BLaER1 (cell line): ENCODE data around the gene C19orf12.

Source experiments
- H3K27ac ChIP-seq: shearing (Covaris generic); formaldehyde crosslinking; 2 replicates; pipeline ENCODE4 v1.8.1; 2022
- H3K27me3 ChIP-seq: shearing (Covaris generic); formaldehyde crosslinking; 2 replicates; pipeline ENCODE4 v1.8.1; 2022
- H3K36me3 ChIP-seq: shearing (Covaris generic); formaldehyde crosslinking; 2 replicates; pipeline ENCODE4 v1.8.1; 2022
- H3K4me1 ChIP-seq: shearing (Covaris generic); formaldehyde crosslinking; 2 replicates; pipeline ENCODE4 v1.8.1; 2022
- H3K4me2 ChIP-seq: shearing (Covaris generic); formaldehyde crosslinking; 2 replicates; pipeline ENCODE4 v1.8.1; 2022
- H3K4me3 ChIP-seq: shearing (Covaris generic); formaldehyde crosslinking; 2 replicates; pipeline ENCODE4 v1.8.1; 2022
- H3K9ac ChIP-seq: shearing (Covaris generic); formaldehyde crosslinking; 2 replicates; pipeline ENCODE4 v1.8.1; 2022
- H3K9me3 ChIP-seq: shearing (Covaris generic); formaldehyde crosslinking; 2 replicates; pipeline ENCODE4 v1.8.1; 2022
- H4K20me1 ChIP-seq: shearing (Covaris generic); formaldehyde crosslinking; 2 replicates; pipeline ENCODE4 v1.8.1; 2022
- Cebpa-rat ChIP-seq: shearing (Covaris generic); IDR thresholded peaks from 2 replicates; pipeline ENCODE4 v1.8.1; 2022

Gene C19orf12

DNA sequence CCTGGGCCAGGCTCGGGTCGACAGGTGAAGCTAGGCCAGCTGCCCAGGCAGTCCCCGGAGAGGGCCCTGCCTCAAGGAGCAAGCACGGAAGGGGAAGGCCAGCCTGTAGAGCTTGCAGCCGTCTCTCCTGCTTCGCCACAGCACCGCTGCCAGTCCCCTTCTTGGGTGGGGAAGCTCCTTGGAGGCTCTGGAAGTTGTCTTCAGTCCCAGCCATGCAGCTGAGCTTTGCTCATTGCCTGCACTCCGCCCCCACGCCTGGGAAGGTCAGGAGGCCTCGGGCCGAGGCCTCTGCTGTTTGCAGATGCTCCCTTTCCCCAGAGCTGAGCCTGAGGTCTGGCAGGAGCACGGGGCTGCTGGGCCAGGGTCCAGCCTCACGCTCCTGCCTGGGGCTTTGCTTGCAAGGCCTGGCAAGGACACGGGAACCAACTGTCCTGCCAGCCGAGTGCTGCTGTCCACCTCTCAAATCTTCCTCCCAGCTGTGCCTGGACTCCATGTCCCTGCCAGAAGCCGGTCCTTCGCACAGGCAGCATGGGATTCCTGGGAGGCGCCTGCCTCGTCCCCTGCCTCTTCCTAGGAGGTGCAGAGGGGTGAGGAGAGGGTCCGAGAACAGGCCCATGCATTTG, 36.5 kb downstream of the C19orf12 start:
- H3K4me1 ChIP-seq, result peaks cover 89% of the 10 kb centered on the region
- peaks cover 32% of the 10 kb centered on the region; the same call in 1 of the 2 replicates for H4K20me1 ChIP-seq
- H3K27ac ChIP-seq, result no peak overlapping the region
- no peak overlapping the region for H3K4me3 ChIP-seq
- no peaks in the 10 kb centered on the region for H3K9me3 ChIP-seq
- no peaks in the 10 kb centered on the region for H3K27me3 ChIP-seq
- no peak for TF ChIP-seq Cebpa-rat
- peak overlapping the region; percentile 76 for H3K4me2 ChIP-seq
- peaks cover 22% of the 10 kb centered on the region for H3K36me3 ChIP-seq
- H3K9ac ChIP-seq, result no peak overlapping the region

DNA sequence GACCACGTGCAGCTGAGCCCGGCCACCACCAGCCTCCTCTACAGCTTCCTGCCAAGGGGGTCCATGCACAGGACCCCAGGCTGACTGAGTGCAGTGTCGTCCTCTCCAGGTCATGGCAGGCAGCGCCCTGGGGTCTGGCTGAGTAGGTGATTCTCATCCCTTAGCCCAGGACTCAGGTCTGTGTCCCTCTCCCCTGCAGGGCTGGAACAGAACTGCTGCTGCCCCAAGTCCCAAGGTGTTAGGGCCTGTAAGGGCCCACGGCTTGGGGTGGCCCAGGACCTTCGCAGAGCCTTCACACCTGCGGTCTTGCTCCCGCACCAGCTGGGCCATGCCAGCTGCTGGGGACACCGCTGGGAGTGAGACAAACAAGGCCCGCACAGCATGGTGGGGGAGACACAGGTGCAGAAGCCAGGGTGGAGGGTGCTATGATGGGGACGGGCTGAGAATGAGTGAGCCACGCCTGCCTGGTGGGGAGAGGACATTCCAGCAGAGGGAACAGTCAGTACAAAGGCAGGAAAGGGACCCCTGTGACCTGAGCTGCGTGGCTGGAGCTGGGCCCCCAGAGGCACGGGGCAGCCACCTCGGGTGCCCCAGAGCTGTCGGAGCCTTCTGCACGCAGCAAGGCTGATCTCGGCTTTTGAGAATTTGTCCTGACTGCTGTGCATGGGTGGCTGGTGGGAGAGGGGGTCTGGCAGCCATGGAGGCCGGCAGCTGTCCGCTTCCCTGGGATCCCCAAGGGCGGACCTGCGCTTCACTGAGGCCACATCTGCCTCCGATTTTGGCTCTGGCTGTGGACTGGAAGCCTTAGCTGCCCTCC, 37.9 kb downstream of the C19orf12 start:
- H3K36me3 ChIP-seq, result peaks cover 22% of the 10 kb centered on the region
- no peak overlapping the region for H3K4me3 ChIP-seq
- H3K4me1 ChIP-seq, result peaks cover 92% of the 10 kb centered on the region
- no peak for TF ChIP-seq Cebpa-rat
- peak overlapping the region; percentile 76 for H3K4me2 ChIP-seq
- no peak overlapping the region for H3K9ac ChIP-seq
- peaks cover 38% of the 10 kb centered on the region; the same call in 1 of the 2 replicates for H4K20me1 ChIP-seq
- peak overlapping the region; percentile 14; the same call in 1 of the 2 replicates for H3K27ac ChIP-seq
- no peaks in the 10 kb centered on the region for H3K27me3 ChIP-seq
- no peaks in the 10 kb centered on the region for H3K9me3 ChIP-seq

DNA sequence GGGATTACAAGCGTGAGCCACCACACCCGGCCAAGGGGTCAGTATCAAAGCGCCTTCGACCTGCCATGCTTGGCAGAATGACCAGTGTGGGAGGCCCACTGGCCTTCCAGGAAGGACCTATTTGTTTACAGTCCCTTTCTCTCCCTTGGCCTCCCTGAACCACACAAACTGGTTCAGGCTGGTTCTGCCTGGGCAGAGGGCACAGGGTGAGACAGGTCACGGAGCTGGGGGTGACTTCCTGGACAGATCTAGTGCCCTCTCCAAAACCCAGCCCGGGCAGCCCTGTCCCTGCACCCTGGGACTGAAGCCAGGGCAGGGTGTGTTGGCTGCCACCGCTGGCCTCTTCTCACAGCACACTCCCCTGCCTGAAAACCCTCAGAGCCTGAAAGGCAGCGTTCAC, 38.5 kb downstream of the C19orf12 start:
- TF ChIP-seq Cebpa-rat, result no peak
- no peak overlapping the region for H3K4me3 ChIP-seq

DNA sequence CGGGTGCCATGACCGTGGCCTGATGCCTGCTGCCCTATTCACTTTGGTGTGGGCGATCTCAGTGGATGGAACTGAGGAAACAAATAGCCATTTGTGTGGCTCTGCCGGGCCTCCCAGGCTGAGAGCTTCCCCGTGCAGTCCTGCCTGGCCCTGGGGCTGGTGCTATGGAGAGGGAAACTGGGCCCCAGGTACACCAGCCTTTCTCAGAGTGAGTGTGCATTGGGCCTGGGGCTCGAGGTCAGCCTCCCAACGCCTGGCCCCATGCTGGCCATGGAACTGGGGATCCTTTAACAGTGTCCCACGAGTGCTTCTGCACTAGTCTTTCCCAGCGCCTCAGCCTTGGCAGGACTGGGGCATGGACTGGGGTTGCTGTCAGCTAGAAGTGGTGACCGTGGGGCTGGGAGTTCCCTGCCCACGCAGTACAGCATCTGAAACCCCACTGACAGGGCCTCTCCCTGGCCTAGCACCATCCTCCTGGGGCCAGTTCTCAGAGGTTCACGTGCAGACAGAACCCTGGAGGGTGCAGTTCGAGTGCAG, 39.3 kb downstream of the C19orf12 start:
- no peak overlapping the region for H3K4me3 ChIP-seq
- 0 out of 2 replicates have a peak overlapping the region, but pooled peaks have one; percentile 2 for H3K4me2 ChIP-seq
- H4K20me1 ChIP-seq, result peaks cover 30% of the 10 kb centered on the region; the same call in 1 of the 2 replicates
- H3K4me1 ChIP-seq, result peaks cover 88% of the 10 kb centered on the region
- H3K9ac ChIP-seq, result no peak overlapping the region
- peaks cover 22% of the 10 kb centered on the region for H3K36me3 ChIP-seq
- H3K9me3 ChIP-seq, result no peaks in the 10 kb centered on the region
- no peak for TF ChIP-seq Cebpa-rat
- no peaks in the 10 kb centered on the region for H3K27me3 ChIP-seq
- H3K27ac ChIP-seq, result no peak overlapping the region

More for the DNA sequence above, 38.5 kb downstream of the C19orf12 start:
- H3K9me3 ChIP-seq, result no peaks in the 10 kb centered on the region
- no peak overlapping the region for H3K9ac ChIP-seq
- H3K36me3 ChIP-seq, result peaks cover 22% of the 10 kb centered on the region
- peaks cover 92% of the 10 kb centered on the region for H3K4me1 ChIP-seq
- peak overlapping the region; percentile 14; the same call in 1 of the 2 replicates for H3K27ac ChIP-seq
- H3K4me2 ChIP-seq, result peak overlapping the region; percentile 76
- peaks cover 38% of the 10 kb centered on the region; the same call in 1 of the 2 replicates for H4K20me1 ChIP-seq
- H3K27me3 ChIP-seq, result no peaks in the 10 kb centered on the region

DNA sequence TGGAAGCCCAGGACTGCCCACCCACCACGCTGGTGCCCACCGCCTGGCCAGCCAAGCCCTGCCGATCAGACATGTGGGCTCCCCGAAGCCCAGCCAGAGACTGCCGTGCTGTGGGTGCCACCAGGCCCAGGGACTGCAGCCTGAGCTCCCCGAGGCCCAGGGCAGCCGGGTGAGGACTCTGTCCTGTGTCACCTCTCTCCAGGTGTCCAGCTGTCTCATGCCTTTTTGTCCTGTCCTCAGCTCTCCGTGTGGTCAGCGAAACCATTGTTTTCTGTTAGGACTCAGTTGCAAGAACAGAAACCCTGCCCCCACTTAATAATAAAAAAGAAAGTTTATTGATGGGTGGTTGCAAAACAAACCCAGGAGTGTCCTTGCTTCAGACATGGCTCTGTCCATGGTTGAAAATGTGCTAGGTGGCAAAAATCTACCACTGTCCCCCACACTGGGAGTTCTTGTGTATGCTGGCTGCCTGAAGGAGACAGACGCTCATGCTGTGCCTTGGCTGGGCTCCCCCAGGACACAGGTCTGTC, 39.9 kb downstream of the C19orf12 start:
- no peak overlapping the region for H3K9ac ChIP-seq
- H3K4me2 ChIP-seq, result no peak overlapping the region
- peaks cover 83% of the 10 kb centered on the region for H3K4me1 ChIP-seq
- H3K9me3 ChIP-seq, result no peaks in the 10 kb centered on the region
- 0 out of 2 replicates have a peak, but pooled peaks cover 29% of the 10 kb centered on the region for H4K20me1 ChIP-seq
- H3K27me3 ChIP-seq, result no peaks in the 10 kb centered on the region
- H3K4me3 ChIP-seq, result no peak overlapping the region
- peaks cover 22% of the 10 kb centered on the region for H3K36me3 ChIP-seq
- H3K27ac ChIP-seq, result no peak overlapping the region
- no peak for TF ChIP-seq Cebpa-rat

DNA sequence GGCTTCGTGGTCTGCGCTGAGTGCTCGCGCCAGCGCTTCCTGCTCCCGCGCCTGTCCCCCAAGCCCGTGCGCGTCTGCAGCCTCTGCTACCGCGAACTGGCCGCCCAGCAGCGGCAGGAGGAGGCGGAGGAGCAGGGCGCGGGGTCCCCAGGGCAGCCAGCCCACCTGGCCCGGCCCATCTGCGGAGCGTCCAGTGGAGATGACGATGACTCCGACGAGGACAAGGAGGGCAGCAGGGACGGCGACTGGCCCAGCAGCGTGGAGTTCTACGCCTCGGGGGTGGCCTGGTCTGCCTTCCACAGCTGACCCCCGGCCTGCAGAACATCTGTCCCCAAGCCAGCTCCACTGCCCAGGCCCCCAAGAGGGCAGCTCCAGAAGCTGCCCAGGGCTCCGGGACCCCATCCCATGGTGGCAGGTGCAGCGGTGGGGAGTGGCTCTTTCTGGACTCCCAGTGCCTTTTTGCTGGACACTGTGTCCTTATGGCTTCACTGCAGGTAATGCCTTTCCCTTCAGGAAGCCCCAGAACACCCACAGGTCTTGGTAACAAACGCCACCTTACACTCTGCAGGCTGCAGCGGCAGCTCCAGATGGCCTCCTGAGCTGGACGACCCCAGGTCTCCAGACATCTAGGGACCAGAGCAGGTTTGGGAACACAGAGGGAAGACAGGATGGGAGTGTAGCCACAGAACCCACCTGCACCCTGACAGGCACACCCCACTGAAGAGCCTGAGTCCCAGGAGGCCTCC, 40.5 kb downstream of the C19orf12 start:
- TF ChIP-seq Cebpa-rat, result no peak

DNA sequence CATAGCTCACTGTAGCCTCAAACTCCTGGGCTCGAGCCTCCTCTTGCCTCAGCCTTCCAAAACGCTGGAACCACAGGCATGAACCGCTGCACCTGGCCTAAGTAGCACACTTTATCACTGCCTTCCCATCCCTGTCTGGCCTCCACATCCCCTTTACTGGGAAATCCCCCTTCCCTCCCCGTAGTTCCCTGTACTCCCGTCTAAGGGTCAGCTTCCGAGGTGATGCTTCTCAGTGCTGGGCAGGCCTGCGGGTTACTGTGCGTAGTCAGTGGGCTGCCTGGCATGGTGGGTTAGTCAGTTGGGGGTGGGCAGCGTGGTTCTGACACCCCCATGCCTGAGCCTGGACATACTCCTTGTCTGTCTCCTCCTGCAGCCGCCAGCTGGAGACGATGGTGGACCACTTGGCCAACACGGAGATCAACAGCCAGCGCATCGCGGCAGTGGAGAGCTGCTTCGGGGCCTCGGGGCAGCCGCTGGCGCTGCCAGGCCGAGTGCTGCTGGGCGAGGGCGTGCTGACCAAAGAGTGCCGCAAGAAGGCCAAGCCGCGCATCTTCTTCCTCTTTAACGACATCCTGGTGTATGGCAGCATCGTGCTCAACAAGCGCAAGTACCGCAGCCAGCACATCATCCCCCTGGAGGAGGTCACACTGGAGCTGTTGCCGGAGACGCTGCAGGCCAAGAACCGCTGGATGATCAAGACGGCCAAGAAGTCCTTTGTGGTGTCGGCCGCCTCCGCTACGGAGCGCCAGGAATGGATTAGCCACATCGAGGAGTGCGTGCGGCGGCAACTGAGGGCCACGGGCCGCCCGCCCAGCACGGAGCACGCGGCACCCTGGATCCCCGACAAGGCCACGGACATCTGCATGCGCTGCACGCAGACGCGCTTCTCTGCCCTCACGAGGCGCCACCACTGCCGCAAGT, 41.4 kb downstream of the C19orf12 start:
- H3K4me2 ChIP-seq, result peak overlapping the region; percentile 86
- H3K9me3 ChIP-seq, result no peaks in the 10 kb centered on the region
- H3K27ac ChIP-seq, result peak overlapping the region; percentile 54
- peaks cover 76% of the 10 kb centered on the region for H3K4me1 ChIP-seq
- no peak for TF ChIP-seq Cebpa-rat
- H3K4me3 ChIP-seq, result no peak overlapping the region
- H3K9ac ChIP-seq, result 0 out of 2 replicates have a peak overlapping the region, but pooled peaks have one; percentile 4
- 0 out of 2 replicates have a peak, but pooled peaks cover 26% of the 10 kb centered on the region for H4K20me1 ChIP-seq
- H3K27me3 ChIP-seq, result no peaks in the 10 kb centered on the region
- H3K36me3 ChIP-seq, result peaks cover 22% of the 10 kb centered on the region

More for the DNA sequence above, 40.5 kb downstream of the C19orf12 start:
- Histone ChIP-seq H3K4me2 (peak overlapping the region; percentile 86), H3K9me3 (no peaks in the 10 kb centered on the region), H3K27me3 (no peaks in the 10 kb centered on the region), H3K36me3 (peaks cover 22% of the 10 kb centered on the region), H3K9ac (no peak overlapping the region), H3K27ac (no peak overlapping the region), H4K20me1 (0 out of 2 replicates have a peak, but pooled peaks cover 29% of the 10 kb centered on the region), H3K4me3 (no peak overlapping the region), H3K4me1 (peaks cover 76% of the 10 kb centered on the region)

DNA sequence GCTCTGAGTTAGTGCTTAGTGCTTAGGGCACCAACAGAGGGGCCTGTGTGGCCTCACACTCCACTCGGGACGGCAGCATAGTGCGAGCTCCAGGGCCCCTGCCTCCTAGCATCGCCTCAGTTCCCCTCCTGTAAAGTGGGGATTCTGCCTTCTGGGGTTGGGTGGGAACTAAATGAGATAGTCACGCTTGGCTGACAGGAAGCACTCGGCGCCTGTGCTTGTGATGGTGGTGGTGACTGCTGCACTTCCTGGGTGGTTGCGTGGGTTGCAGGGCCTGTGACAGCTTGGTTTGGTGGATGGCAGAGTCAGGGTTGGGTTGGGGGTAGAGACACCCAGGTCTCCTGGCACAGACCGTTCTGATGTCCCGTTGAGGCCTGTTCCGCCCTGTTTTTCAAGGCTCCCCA, 42.1 kb downstream of the C19orf12 start:
- Histone ChIP-seq H4K20me1 (peaks cover 25% of the 10 kb centered on the region), H3K4me1 (peaks cover 76% of the 10 kb centered on the region), H3K9me3 (no peaks in the 10 kb centered on the region), H3K27me3 (no peaks in the 10 kb centered on the region), H3K36me3 (peaks cover 22% of the 10 kb centered on the region), H3K4me3 (no peak overlapping the region), H3K4me2 (peak overlapping the region; percentile 86), H3K9ac (0 out of 2 replicates have a peak overlapping the region, but pooled peaks have one; percentile 4), H3K27ac (peak overlapping the region; percentile 54)
- TF ChIP-seq Cebpa-rat, result no peak
